HG02938 (cell line): ENCODE data around the gene LENG8.
"Not testable (repeated sequence)": the region's sequence is repeated elsewhere in the genome, so short reads cannot be mapped to it uniquely, and the experiment has no call there.

ENCODE experiments used
- ATAC-seq: cut with Tn5 transposase; IDR thresholded peaks from one replicate; pipeline ENCODE4 v1.9.1; 2021; ENCODE audit warnings: mild to moderate bottlenecking, moderate library complexity; ENCODE audit not compliant: unreplicated experiment

LENG8 gene

DNA sequence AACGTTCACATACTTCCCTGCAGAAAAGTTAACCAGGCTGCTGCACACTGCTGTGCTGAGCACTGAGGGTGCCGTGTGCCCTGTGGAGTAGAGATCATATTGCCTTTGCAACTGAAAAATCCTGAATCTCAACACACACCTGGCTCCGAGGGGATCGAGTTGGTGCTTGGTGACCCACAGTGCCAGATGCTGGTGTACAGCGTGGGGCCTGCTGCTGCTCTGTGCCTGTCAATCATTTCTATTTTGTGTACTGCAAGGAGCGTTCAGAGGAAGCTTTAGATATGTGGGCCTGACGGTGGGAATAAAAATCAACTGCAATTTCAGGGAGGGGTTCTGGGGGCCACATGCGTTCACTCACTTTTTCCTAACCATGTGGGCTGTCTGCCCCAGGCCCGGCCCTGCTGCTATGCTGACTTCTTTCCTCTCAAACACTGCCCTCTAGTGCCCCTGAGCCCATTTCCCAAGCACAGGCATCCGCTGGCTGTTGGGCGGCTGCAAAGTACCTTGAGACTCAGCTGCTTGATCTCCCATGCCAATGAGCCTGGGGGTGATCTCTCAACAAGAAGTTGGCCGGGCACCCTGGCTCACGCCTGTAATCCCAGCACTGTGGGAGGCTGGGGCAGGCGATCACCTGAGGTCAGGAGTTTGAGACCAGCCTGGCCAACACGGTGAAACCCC, 9.7 kb upstream of the LENG8 start:
- no peak for ATAC-seq

DNA sequence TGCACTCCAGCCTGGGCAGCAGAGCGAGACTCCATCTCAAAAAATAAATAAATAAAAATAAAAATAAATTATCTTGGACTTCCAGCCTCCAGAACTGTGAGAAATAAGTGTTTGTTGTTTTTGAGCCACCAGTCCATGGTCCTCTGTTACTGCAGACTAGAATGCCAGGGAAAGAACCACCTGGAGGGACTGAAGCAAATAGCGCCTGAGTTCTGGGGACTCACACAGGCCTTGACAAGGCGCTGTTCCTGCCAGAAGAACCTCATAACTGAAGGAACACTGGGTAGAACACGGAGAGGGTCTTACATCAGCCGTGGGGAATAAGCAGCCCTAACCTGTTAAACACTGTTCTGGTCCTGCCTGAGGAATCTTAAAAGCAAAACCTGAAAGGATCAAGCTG, 8.4 kb upstream of the LENG8 start:
- ATAC-seq = no peak

DNA sequence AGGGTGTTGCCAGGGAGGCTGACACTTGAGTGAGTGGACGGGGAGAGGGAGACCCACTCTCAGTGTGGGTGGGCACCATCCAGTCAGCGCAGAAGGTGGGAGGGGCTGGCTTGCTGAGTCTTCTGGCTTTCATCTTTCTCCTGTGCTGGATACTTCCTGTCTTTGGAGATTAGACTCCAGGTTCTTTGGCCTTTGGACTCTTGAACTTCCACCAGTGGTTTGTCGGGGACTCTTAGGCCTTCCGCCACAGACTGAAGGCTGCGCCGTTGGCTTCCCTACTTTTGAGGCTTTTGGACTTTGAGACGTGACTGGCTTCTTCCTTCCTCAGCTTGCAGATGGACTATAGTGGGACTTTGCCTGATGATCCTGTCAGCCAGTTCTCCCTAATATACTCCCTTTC, 4.3 kb upstream of the LENG8 start:
- ATAC-seq = no peak

DNA sequence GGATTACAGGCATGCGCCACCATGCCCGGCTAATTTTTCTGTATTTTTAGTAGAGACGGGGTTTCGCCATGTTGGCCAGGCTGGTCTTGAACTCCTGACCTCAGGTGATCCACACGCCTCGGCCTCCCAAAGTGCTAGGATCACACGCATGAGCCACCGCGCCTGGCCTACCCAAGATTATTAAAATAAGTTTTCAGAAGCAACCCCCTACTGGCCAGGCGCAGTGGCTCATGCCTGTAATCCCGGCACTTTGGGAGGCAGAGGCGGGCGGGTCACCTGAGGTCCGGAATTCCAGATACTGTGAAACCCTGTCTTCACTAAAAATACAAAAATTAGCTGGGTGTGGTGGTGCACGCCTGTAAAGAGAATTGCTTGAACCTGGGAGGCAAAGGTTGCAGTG, 2.6 kb upstream of the LENG8 start:
- not testable (repeated sequence) for ATAC-seq

DNA sequence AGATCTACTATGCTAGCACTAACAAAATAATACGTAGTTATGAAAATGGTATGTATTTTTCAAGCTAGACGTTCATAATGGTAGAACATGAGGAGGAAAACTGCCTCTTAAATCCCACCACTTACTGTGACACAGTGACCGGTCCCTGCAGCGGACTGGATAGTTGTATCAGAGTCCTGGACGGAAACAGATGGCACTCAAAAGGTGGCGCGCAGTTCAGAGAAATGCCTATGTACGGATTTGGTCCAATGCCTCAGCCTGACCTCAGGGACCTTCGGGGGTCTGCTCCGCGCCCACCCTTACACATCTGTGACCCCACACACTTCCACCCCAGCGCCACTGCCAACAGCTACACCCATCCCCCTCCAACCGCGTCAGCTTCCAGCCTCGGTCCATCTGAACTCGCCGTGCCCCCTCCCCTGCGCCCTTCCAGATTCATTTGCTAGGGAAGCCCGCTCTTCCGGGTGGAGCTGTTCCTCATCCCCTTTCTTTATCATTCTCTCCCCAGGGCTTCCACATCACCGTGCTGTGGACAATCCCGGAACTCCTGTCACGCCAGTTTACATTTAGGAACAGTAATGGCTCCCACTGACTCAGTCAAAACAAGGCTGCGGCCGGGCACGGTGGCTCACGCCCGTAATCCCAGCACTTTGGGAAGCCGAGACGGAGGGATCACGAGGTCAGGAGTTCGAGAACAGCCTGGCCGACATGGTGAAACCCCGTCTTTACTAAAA, 792 bp upstream of the LENG8 start:
- no peak for ATAC-seq

DNA sequence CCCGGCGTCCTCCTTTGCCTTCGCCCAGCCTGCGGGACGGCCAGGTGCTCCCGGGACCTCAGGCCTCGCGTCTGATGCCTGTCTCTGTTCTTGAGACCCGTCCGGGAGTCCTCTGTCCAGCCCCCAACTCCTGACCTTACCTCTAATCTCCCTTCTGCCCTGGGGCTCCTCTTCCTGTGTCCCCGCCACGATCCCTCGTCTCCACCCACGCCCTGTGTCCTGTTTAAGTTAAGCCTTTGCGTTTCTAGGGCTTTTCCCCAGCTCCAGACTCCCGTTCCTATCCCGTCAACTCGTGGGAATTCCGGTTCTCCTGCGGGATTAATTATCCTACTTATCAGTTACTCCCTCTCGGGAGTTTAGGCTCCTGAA, 686 bp downstream of the LENG8 start:
- no peak for ATAC-seq

DNA sequence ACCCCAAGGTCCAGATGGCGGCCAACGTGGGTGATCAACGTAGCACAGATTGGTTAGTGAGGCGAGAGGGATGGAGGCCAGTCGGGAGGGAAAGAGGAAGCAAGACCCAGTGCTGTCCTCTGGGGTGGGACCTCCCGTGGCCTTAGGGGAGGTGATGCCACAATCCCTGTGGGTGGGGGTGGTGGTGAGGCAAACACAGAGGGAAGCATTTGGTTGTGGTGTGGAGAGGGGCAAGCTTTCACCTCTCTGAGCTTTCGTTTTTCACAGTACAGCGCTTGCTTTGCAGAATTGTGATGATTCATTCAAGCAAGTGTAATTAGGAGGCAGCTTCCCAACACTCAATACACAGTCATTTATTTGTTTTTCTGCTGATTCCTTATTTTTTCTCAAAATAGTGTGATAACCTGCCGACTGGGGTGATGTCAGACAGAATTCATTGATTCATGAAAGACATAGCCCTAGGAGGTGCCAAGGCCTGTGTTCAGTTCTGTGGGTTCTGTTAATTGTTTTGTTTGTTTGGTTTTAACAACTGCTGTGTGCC, 2.4 kb downstream of the LENG8 start:
- ATAC-seq = no peak

DNA sequence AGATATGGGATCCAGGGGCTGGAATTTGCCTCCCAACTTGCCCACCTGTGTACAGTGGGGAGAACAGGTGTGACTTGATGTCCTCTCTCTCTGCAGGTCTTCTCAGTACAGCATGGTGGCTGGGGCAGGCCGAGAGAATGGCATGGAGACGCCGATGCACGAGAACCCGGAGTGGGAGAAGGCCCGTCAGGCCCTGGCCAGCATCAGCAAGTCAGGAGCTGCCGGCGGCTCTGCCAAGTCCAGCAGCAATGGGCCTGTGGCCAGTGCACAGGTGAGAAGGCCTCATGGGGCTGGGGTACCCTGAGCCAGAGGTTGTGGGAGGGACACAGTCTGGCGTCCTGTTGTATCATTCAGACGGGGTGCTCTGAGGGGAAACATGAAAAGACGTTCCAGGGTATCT, 3.0 kb downstream of the LENG8 start:
- no peak for ATAC-seq

DNA sequence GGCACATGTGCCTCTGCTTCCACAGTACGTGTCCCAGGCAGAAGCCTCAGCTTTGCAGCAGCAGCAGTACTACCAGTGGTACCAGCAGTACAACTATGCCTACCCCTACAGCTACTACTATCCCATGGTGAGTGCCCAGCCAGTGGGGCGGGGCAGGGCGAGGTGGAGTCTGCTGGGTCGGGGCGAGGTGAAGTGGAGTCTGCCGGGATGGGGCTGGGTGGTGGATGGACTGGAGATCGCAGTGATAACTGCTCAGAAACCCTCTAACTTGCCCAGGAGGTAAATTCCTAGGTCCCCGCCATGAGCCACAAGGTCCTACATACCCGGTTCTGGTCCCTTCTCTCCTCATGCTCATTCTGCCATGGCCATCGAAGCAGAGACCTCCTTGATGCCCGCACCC, 3.6 kb downstream of the LENG8 start:
- no peak for ATAC-seq

DNA sequence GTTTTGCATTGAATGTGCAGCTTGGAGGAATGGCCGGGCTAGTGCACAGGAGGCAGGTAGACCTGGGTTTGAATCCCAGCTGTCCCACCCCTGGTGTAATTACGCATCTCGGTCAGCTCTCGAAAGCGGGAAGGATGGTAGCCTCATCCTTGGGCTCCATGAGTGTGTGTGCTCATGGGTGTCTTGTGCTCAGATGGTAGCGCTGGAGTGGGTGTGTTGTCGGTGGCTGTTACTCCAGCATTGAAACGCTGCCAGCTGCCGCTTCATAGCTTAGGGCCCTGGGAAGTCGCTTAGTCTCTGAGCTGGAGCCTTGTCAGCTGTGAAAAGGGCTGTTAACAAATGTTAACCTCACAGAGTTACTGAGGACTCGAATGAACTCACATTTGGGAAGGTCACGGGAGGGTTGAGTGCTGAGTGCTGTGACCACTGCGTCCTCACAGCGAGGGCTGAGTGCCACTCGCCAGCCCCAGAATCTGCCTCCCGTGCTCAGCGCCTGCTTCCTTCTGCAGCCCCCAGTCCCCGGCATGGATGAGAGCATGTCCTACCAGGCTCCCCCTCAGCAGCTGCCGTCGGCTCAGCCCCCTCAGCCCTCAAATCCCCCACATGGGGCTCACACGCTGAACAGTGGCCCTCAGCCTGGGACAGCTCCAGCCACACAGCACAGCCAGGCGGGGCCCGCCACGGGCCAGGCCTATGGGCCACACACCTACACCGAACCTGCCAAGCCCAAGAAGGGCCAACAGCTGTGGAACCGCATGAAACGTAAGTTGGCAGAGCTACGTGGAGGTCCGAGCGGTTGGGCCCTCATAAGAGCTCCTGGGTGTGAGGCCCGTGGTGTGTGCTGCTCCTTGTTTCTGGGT, 5.2 kb downstream of the LENG8 start:
- ATAC-seq = no peak

DNA sequence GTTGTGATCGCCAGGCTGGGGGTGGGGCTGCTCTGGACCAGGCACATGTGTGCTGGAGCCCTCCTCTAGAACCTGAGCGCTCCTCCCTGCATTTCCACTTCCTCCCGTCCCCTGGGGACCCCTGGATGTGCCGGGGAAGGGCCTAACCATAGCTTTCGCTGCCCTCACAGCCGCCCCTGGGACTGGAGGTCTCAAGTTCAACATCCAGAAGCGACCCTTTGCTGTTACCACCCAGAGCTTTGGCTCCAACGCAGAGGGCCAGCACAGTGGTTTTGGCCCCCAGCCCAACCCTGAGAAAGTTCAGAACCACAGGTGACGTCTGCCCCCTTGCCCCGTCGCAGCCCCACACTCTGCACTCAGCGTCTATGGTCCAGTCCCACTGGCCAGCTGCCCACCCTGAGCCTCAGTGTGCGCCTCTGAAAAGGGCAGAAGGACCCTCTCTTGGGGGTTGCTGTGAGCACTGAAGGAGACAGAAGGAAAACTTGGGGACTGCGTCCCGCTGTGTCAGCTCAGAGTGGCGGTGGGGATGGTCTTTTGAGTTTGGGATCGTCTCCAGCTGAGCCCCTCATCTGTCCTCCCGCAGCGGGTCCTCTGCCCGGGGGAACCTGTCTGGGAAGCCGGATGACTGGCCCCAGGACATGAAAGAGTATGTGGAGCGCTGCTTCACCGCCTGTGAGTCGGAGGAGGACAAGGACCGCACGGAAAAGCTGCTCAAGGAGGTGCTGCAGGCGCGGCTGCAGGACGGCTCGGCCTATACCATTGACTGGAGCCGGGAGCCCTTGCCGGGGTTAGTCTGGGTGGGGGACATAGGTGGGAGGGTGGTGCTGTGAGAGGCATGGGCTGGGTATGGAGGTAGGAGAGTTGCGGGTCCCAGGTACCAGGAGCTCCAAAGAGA, 6.0 kb downstream of the LENG8 start:
- ATAC-seq = no peak

DNA sequence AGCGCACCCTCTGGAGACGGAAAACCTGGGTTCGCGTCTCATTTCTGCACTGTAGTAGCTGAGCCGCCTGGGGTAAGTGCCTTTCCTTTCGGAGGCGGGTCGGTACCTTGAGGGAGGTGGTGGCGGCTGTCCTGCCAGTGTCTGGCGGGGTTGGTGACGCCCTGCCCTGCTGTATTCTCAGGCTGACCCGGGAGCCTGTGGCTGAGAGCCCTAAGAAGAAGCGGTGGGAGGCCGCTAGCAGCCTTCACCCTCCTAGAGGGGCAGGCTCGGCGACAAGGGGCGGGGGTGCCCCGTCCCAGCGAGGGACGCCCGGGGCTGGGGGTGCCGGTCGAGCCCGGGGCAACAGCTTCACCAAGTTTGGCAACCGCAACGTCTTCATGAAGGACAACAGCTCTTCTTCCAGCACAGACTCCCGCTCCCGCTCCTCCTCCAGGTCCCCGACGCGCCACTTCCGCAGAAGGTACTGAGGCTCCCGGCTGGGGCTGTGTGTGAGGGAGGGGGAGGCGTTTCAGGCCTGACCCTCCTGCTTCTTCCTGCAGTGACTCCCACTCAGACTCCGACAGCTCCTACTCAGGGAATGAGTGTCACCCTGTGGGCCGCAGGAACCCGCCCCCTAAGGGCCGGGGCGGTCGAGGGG, 6.9 kb downstream of the LENG8 start:
- ATAC-seq = no peak

DNA sequence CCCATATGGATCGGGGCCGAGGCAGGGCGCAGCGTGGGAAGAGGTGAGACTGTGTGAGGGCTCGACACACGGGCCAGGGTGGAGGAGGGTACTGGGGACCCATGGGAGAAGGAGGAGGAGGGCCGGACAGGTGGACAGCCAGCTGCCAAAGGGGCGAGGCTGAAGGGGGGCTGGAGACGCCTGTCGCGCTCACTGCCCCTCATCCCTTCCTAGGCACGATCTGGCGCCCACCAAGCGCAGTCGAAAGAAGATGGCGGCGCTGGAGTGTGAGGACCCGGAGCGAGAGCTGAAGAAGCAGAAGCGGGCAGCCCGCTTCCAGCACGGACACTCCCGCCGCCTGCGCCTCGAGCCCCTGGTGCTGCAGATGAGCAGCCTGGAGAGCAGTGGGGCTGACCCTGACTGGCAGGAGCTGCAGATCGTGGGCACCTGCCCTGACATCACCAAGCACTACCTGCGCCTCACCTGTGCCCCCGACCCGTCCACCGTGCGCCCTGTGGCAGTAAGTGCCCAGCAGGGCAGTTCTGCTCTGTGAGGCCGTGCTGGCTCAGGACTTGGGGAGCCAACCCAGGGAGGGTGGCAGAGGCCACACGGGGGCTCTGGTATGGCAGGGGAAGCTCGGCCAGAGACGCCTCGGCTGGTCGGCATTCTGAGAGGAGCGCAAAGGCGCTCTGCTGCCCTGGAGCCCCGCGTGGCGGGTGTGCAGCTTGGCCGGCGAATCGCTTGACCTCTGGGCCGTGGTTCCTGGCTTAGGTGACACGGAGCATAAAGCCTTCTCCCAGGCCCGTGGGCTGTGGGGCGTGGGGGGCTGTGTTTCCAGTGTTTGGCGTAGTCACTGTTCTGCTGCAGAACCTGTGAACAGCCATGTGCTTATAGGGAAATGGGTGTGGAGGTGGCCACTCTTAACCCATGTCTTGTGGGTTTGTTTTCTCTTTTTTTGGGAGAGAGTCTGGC, 7.7 kb downstream of the LENG8 start:
- ATAC-seq = no peak

DNA sequence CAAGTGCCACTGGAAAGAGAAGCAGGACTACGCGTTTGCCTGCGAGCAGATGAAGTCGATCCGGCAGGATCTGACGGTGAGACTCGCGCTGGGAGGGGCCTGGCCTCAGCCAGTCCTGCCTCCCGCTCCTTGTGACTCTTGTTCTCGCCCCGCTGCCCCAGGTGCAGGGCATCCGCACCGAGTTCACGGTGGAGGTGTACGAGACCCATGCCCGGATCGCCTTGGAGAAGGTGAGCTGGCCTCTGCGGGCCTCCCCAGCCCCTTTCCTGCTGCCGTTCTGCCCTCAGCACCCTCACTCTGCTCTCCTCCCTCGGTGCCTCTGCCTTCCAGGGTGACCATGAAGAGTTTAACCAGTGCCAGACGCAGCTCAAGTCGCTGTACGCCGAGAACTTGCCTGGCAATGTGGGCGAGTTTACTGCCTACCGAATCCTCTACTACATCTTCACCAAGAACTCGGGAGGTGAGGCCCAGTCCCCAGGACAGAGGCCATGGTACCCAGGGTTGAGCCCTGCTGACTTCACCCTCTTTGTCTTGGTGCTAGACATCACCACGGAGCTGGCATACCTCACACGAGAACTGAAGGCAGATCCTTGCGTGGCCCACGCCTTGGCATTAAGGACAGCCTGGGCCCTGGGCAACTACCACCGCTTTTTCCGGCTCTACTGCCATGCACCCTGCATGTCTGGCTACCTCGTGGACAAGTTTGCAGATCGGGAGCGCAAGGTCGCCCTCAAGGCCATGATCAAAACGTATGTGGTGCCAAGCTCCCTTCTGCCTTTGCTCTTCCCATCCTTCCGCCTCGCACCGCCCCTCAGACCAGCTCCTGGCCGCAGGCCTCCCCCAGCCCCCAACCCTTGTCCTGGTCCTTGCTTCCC, 9.0 kb downstream of the LENG8 start:
- ATAC-seq = no peak

DNA sequence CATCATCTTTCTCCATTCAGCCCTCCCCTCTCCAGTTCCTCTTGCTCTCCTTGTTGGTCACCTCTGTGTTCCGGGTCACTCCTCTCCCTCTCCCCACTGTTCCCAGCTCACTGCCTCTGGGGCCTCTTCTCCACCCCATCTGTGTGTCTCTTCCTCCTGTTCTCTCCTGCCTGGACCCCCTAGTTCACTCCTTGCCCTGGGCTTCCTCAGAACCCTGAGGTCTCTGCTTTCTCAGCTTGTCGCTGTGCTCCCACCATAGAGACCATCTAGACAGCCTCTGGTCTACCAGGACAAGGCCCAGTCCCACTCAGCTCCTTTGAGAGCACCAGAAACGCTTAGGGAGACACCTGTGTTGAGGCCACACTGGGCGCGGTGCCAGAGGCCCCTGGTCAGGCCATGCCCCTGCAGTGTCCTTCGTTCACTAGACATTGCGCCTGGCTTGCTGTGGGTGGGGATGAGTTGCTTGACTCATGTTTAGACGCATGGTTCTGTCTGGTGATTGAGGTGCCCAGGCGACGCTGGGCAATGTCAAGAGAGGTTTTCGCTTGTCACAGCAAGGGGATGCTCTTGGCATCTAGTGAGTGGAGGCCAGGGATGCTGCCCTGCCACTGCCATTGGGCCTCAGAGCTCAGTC, 9.8 kb downstream of the LENG8 start:
- ATAC-seq = no peak

DNA sequence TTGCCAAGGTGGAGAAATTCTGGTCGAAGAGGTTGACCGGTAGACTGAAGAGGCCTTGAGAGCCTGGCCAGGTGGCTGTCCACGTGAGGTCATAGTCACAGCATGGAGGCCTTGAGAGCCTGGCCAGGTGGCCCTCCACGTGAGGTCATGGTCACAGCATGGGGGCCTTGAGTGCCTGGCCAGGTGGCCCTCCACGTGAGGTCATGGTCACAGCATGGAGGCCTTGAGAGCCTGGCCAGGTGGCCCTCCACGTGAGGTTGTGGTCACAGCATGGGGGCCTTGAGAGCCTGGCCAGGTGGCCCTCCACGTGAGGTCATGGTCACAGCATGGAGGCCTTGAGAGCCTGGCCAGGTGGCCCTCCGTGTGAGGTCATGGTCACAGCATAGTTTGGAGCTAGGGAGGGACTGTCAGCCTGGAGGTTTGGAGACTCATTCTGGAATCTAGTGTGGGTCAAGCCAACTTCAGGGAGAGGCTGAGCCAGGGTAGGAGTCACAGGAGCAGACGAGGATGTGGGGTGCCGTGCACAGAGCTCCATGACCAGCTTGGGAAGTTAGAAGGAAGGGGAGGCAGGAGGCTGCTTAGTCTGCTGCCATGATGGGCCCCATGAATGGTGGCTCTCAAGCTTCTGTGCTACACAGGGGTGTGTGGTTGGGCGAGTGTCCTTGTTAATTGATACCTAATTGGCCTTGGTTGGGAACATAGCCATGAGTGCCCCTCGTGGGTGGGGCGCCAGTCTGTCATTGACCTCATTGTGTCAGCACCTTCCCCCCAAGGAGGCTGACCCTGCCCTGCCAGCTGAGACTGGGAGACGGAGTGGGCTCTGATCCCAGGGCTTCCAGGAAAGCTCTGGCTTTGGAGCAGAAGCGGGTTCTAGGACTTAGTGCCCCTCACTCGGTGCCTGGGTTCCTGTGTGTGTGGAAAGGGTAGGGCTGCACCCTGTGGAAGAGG, 10.6 kb downstream of the LENG8 start:
- ATAC-seq = no peak
